Glomerular visceral epithelial cell (primary cell): ENCODE data around the gene ACAP2.
"Not testable (repeated sequence)": the region's sequence is repeated elsewhere in the genome, so short reads cannot be mapped to it uniquely, and the experiment has no call there.

ENCODE experiments used
- DNase-seq: peaks from one replicate; pipeline ENCODE4 v3.0.0-alpha.2; 2016; ENCODE audit errors: extremely low spot score

The ACAP2 gene

DNA sequence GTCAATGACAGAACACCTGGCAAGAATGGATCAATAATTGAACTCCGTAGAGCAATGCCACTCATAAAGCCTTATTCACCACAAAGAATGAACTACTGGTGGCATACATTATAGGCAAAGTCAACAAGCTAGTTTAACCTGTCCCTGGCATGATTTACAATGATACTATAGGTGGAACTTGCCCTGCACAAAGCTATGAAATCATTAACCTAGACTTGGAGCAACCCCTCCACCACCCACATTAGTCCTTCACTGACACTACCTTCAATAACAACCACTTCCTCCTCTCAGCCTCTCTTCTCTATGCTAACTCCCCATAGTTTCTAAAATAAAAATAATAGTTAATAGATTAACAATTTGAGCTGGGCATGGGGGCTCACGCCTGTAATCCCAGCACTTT lies 54.4 kb downstream of the ACAP2 start:
- no peak for DNase-seq

DNA sequence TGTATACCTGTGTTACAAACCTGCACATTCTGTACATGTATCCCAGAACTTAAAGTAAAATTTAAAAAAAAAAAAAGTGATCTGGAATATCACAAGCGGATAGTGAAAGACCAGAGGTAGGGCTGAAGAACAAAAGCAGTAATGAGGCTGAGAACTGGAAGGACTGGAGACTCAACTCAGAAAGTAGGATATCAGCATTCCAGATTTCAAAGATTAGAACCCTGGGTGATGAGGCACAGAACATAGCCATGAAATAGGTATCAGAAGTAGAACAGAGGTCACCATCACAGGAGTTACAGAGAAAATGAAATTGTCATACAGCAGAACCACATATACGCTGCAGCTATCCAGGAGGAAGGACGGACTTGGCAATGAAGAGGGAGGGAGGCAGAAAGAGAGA lies 56.1 kb downstream of the ACAP2 start:
- DNase-seq = no peak

DNA sequence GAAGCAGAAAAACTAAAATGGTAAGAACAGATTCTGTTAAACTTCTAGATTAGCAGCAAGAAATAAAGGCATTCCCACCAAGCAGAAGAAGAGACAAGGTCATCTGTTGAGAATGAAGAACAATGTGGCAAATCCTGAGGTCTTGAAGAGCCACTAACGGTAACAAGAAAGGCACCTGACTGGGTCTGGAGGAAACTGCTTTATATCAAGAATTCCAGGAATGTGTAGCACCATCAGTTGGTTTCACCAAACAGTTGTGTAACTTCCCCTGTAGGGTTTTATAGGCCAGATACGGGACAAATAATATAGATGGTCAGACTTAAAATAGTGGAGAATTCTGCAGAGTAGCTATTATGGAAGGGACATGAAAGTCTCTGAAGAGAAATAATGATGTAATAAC lies 57.3 kb downstream of the ACAP2 start:
- DNase-seq = peak; percentile 49

DNA sequence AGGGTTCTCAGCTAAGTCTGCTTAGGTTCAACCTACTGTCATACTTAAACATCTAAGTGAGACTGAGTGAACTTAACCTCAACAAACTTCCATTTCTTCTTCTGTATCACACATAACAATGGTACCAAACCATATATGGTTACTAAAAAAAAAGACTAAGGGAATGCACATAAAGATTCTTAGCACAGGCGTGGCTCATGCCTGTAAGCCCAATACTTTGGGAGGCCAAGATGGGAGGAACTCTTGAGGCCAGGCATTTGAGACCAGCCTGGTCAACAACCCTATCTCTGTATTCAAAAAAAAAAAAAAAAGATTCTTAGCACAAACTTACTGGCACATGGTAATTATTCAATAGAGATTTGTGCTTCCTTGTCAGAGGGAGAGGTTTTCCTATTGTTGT lies 57.9 kb downstream of the ACAP2 start:
- DNase-seq = no peak

DNA sequence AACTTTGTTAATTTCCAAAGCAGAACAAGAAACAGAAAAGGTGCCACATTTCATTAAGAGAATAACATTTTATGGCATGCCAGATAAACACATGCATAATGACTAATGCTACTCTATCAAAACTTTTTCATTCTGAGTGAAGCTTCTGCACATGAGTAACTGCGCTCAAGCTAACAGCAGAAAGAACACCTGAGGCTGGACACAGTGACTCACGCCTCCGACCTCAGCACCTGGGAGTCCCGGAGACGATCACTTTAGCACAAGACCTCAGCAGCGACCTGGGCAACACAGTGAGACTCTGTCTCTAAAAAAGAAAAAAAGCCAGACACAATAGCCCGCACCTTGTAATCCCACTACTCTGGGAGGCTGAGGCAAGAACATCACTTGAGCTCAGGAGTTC lies 70.6 kb downstream of the ACAP2 start:
- no peak for DNase-seq

DNA sequence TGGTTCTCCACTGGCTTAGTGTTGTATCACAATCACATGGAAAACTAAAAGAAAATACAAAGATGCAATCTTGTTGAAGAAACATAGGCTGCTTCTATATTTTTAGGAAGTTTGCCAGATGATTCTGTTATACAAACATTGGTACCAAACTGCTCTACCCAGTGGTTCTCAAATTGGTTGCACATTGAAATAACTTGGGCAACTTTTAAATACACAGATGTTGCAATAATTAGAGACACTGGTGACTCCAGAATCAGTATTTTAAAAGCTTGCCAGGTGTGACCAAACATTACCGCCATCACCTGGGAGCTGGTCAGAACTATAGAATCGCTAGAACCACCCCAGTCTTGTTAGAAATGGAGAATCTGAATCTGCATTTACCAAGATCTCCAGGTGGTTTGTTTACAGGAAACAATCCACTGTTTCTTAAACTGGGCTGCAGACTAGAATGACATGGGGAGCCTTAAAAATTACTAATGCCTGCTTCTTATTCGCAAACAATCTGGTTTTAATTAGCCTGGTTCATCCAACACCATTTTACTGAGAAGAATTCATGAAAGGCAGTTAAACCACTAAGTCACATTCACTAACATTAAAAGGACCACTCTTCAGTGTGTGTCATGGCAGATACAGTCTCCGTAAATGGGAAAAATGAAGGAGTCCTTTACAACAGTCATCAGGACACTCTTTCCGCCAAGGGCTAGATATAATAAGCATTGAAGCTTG lies 76.5 kb downstream of the ACAP2 start:
- no peak for DNase-seq

DNA sequence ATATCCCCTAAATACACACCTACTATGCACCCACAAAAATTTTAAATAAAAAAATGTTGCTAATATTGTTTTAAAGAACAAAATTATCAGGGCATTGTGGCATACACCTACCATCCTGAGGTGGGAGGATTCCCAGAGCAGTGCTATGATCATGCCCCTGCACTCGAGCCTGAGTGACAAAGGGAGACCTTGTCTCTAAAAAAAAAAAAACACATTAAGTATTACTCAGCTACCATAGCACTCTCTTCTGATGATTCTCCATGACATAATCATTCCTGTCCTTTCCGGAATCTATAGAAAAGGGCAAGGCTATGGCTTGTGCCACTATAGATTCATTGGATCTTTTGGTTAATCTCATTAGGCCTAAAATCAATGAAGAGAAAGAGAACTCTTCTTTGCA lies 77.4 kb downstream of the ACAP2 start:
- DNase-seq = no peak

DNA sequence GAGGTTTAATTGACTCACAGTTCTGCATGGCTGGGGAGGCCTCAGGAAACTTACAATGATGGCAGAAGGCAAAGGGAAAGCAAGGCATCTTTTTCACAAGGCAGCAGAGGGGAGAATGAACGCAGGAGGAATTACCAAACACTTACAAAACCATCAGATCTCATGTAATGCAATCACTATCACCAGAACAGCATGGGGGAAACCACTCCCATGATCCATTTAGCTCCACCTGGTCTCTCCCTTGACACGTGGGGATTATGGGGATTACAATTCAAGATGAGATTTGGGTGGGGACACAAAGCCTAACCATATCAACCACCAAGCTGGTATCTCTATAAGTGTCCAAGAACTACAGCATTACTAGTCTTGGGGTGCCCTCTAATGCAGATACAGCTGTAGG lies 85.0 kb downstream of the ACAP2 start:
- DNase-seq = not testable (repeated sequence)

DNA sequence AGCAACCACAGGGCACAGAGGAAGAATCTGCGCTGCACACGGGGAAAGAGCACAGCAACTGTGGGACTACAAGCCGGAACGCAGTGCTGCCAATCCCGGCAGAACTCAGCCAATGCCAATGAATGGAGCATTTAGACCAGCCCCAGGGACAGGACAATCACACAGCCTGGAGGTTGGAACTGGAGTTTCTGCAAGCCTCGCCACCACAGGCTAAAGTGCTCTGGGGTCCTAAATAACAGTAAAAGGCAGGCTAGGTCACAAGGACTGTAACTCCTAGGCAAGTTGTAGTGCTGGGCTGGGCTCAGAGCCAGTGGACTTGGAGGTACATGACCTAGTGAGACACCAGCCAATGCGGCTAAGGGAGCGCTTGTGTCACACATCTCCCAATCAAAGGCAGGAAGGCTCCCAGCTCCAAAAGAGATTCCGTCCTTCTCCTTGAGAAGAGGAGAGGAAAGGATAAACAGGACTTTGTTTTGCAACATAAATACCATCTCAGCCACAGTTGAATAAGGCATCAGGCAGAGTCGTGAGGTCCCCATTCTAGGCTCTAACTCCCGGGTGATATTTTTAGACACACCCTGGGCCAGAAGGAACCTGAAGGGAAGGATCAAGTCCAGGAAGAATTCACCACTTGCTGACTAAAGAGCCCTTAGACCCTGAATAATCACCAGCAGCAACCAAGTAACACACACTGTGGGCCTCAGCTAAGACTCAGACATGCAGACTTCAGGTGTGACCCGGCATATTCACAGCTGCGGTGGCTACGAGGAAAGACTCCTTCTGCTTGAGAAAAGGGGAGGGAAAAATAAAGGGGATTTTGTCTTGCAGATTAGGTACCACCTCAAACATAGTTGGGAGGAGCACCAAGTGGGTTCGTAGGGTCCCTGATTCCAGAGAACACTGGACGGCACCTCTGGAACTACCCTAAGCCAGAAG lies 86.4 kb downstream of the ACAP2 start:
- DNase-seq = no peak

DNA sequence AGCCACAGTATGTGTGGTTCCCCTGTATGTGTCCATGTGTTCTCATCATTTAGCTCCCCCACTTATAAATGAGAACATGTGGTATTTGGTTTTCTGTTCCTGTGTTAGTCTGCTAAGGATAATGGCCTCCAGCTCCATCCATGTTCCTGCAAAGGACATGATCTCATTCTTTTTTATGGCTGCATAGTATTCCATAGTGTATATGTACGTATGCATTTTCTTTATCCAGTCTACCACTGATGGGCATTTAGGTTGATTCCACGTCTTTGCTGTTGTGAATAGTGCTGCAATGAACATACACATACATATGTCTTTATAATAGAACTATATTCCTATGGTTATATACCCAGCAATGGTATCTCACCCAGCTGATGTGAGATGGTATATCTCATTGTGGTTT lies 88.8 kb downstream of the ACAP2 start:
- not testable (repeated sequence) for DNase-seq

DNA sequence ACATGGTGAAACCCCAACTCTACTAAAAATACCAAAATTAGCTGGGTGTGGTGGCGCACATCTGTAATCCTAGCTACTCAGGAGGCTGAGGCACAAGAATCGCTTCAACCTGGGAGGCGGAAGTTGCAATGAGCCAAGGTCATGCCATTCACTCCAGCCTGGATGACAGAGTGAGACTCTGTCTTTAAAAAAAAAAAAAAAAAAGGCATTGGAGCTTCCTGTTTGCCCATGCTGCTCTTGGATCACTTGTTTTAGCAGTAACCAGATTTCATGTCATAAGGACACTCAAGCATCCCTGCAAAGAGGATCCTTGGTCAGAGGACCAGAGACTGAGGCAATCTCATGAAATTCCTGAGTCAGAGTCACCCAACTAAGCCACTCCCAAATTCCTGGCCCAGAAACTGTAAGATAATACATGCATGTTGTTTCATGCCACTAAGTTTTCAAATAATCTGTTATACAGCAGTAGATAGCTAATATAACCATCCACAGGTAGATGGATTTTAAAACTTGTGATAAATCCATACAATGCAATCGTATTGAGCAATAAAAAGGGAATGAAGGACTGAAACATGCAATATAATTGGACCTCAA lies 89.8 kb downstream of the ACAP2 start:
- DNase-seq = peak; percentile 42

DNA sequence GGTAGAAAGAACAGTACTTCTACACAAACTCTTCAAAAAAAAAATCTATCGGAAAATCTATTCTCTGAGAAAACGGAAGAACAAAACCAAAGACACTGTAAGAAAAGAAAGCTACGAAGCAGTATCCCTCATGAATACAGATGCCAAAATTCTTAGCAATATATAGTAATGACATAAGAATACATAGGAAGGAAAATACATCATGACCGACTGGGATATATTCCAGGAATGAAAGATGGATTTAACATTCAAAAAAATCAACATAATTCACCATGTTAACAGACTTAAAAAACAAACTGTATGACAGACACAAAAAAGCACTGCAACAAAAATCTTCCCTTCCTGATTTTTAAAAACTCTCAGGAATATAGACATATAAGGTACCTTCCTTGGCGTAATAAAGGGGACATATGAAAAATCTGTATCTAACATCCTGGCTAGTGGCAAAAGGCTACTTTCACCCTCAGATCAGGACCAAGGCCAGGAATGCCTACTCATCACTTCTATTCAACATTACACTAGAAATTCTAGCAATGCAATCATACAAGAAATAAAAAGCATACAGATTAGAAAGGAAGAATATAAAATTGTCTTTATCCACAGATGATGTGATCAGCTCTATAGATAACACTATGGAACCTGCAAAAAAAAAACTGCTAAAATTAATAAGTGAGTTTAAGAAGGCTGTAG lies 94.2 kb downstream of the ACAP2 start:
- no peak for DNase-seq

DNA sequence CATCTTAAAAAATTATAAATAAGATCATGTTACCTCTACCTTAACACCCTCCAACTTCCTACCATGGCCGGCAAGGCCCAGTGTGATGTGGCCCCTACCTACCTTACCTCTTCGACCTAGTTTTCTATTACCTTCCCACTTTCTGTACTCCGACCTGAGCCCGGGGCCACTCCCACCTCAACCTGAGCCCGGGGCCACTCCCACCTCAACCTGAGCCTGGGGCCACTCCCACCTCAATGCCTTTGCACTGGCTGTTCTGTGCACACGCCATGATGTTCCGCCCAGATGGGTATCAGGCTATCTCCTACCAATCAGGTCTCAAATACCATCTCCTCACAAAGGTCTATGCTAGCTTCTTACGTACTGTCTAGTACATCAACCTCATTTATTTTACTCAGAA lies 105.1 kb downstream of the ACAP2 start:
- no peak for DNase-seq

DNA sequence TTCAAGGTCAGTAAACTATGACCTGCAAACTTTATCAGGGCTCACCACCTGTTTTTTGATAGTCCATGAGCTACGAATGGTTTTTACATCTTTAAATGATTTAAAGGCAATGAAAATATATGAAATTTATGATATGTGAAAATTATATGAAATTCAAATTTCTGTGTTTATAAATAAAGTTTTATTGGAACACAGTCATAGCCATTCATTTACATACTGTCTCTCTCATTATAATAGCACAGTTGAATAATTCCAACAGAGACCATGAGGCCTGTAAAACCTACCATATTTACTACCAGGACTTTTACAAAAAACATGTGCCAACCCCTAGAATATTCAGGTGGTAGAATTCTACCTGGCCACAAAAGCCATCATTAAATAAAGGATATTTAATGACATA lies 107.9 kb downstream of the ACAP2 start:
- no peak for DNase-seq

DNA sequence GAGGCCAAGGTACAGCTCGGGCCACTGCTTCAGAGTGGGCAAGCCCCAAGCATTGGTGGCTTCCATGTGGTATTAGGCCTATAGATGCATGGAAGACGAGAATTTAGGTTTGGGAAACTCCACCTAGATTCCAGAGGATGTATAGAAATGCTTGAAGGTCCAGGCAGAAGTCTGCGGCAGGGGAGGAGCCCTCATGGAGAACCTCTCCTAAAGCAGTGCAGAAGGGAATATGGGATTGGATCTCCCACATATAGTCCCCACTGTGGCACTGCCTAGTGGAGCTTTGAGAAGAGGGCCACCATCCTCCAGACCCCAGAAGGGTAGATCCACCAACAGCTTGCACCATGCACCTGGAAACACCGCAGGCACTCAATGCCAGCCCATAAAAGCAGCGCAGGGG lies 123.8 kb downstream of the ACAP2 start:
- no peak for DNase-seq

DNA sequence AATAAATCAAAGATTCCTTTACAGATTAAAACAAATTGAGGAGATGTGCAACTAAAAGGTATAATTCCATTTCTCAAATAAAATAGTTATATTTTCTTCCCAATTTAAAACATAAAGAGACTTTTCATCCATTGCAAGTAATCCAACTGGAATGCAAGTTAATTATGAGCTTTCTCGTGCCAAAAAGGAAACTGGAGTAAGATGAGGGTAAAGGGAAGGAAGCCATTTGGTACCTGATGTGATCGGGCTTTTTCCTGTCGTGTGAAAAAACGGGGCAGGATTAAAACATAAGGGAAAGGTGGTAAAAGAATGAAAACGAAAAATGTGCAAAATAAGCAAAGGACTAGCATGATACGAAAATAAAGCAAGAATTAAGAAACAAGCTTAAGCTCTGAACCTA lies 130.1 kb downstream of the ACAP2 start:
- DNase-seq = no peak

DNA sequence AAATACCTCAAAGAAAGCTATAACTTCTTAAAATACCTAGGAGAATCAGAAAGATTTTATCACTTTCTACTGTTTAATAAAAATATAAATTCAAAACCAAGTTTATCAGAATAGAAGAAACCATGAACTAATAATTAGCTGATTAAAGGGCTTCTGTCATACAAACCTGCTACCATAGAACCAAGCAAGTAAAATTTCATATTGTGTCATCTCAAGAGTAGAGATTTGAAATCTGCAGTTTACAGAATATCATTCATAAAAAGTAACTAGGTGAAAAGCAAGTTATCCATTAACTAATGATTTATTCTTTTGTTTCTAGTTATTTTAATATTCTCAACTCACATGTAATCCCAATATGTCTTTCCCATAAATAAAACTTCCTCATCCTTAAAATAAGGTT lies 135.1 kb downstream of the ACAP2 start:
- DNase-seq = no peak

DNA sequence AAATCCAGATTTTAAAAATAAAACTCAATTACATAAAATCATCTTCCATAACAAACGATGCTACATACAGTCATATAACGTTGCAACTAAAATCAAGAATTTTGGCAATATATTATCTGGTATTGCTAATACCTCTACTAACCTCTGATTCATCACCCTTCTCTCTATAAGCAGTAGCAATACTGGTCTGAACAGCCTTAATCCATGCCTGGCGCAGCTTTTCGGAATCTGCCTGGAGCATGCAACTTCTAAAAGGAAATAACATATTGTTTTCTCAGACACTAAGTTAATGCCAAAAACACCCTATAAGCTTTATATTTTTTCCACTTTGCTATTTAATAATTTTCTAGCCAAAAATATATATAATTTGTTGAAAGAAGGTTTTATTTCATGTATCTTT lies 136.5 kb downstream of the ACAP2 start:
- DNase-seq = no peak

DNA sequence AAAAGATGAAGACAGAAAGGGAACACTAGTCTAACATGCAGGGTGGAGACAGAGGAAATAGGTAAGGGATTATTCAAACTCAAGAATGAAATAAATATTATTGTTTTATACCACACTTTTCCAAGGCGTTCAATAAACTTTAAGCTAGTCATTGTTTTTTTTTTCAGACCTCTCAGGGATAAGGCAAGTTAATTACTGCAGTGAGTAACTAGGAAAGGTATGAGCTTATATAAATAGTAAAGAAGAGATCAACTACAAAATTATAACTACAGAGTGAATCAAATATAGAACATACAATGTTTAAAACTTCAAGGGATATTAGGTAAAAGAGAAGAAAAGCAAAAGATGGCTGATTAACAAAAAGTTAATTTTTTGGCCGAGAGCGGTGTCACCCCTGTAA lies 140.4 kb downstream of the ACAP2 start:
- DNase-seq = no peak

DNA sequence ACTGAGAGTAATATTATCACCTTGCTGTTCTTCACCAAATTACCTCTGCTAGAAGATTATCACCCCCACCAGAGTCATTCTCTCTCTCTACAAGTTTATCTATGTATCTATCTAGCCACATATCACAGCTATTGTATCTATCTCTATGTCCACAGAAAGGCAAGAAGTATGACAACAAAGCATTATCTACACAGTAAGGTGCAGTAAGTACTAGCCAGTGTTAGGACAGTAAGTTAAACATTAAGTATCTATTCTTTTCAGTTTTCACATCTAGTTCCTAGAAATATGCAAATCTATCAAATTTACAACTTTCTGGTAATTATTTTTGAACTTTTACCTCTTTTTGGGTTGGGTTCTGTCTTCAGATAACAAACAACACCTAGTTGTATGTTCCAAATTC lies 145.4 kb downstream of the ACAP2 start:
- no peak for DNase-seq

DNA sequence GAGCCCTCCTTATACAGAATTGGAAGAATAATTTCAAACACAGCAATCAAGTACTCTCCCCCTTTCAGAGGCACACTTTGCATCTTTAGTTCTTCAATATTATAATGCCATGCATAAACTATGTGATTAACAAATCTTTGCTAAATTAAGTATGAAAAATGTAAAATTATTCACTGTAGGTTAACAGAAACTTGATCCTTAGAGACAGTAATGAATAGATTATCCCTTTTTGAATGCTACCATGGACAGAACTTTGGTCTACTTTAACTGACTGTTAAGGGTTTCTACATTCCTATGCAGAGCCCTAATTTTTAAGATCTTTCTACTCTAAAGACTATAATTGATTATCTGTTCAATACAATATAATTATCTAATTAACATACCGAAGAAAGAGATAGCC lies 146.2 kb downstream of the ACAP2 start:
- DNase-seq = no peak

DNA sequence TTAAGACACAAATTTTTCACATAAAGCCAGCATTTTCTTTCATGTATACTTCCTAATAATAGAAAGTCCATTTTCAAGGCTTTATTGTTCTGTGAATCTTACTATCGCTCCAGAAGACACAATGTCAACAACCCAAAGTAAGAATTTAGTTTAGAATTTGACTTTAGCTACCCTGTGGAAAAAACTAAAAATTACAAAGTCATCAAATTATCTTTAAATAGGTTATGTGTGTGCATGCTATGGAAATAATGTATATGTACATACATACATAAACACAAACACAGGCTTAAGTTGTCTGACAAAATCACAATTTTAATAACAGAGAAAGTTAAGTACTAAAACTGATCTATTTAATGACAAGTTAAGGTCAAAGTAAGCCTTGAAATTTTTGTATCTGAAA lies 151.7 kb downstream of the ACAP2 start:
- DNase-seq = no peak
